Stimulated activated CD4-positive, alpha-beta T cell treated with anti-CD3 and anti-CD28 coated beads, Interleukin-12 subunit alpha, Interleukin-12 subunit beta, amount 100 ng/mL, for 48 hours (primary cell): ENCODE results near the gene FIGLA.

Source experiments
- DNase-seq, 3 donors: peaks; one replicate each; pipeline ENCODE4 v3.0.0-alpha.2; 2020; ENCODE audit warnings: low read depth in 2 of 3, low spot score in 1 of 3

Gene FIGLA

GRCh38 chr2:70790136-70790828 is at the start of gene FIGLA:
TSS of gene FIGLA (minus strand) at chr2:70790643. CDS start at chr2:70790638, 5 bp downstream.
- DNase-seq = no peak

- DNase-seq = no peak
Observed at GRCh38 chr2:70837980-70838925, 47.8 kb upstream of the FIGLA start.

- DNase-seq = no peak
Observed at GRCh38 chr2:70835643-70836042, 45.2 kb upstream of the FIGLA start, which contains the start of gene CD207. TSS of gene CD207 (minus strand) at chr2:70835816. CDS start at chr2:70835776, 40 bp downstream.

GRCh38 chr2:70834881-70835280 is 44.4 kb upstream of the FIGLA start:
- DNase-seq = no peak

GRCh38 chr2:70834106-70834505 is 43.7 kb upstream of the FIGLA start:
- DNase-seq = no peak

GRCh38 chr2:70833246-70833645 is 42.8 kb upstream of the FIGLA start:
- DNase-seq = no peak

GRCh38 chr2:70832386-70832785 is 41.9 kb upstream of the FIGLA start:
- DNase-seq = no peak

- DNase-seq = no peak
Observed at GRCh38 chr2:70831861-70832260, 41.4 kb upstream of the FIGLA start.

- DNase-seq = no peak
Observed at GRCh38 chr2:70830366-70830765, 39.9 kb upstream of the FIGLA start.

GRCh38 chr2:70829916-70830315 is 39.5 kb upstream of the FIGLA start:
- no peak for DNase-seq

GRCh38 chr2:70828914-70829824 is 38.7 kb upstream of the FIGLA start:
- no peak for DNase-seq

- no peak for DNase-seq
Observed at GRCh38 chr2:70828115-70828514, 37.7 kb upstream of the FIGLA start.

- DNase-seq = no peak
Observed at GRCh38 chr2:70827388-70827787, 36.9 kb upstream of the FIGLA start.

- no peak for DNase-seq
Observed at GRCh38 chr2:70826696-70827350, 36.4 kb upstream of the FIGLA start.

GRCh38 chr2:70823249-70823648 is 32.8 kb upstream of the FIGLA start:
- DNase-seq = no peak

GRCh38 chr2:70822843-70823242 is 32.4 kb upstream of the FIGLA start:
- DNase-seq = no peak

GRCh38 chr2:70820499-70820898 is 30.1 kb upstream of the FIGLA start, which contains the start of gene CLEC4F:
TSS of gene CLEC4F (minus strand) at chr2:70820599. CDS start at chr2:70820523, 76 bp downstream.
- DNase-seq = no peak

GRCh38 chr2:70817284-70817954 is 27.0 kb upstream of the FIGLA start:
- no peak for DNase-seq

GRCh38 chr2:70816726-70817125 is 26.3 kb upstream of the FIGLA start:
- DNase-seq = no peak
